Thyroid gland (tissue), 4 donors: Measurements from ENCODE around the gene CLSTN2. TPM values are rescaled to one million over a fixed set of nuclear protein-coding genes. Genes with fewer than 3 reads are reported as not detected.

ENCODE experiments used
- DNase-seq, 2 donors: peaks; one replicate each; pipeline ENCODE4 v3.0.0-alpha.2; 2019
- H3K27ac ChIP-seq, 3 donors: fragments of 200-600 bp; sonication (generic); 1 replicate in 2 of 3; 2 replicates in 1 of 3; pipeline ENCODE4 v1.5.1; 2016 to 2019; ENCODE audit warnings: mild to moderate bottlenecking in 1 of 3, moderate library complexity in 1 of 3
- H3K27me3 ChIP-seq: fragments of 200-600 bp; sonication (generic); one replicate; pipeline ENCODE4 v1.5.1; 2019
- H3K36me3 ChIP-seq, 2 donors: fragments of 200-600 bp; sonication (generic); one replicate each; pipeline ENCODE4 v1.5.1; 2016 to 2019
- H3K4me1 ChIP-seq, 2 donors: fragments of 200-600 bp; sonication (generic); one replicate each; pipeline ENCODE4 v1.5.1; 2017 to 2019
- H3K4me3 ChIP-seq, 3 donors: fragments of 200-600 bp; sonication (generic); replicated peaks in 1 of 3; 1 replicate in 2 of 3; 2 replicates in 1 of 3; pipeline ENCODE4 v1.5.1; 2016; ENCODE audit warnings: mild to moderate bottlenecking in 1 of 3
- H3K9me3 ChIP-seq: fragments of 200-600 bp; sonication (generic); one replicate; pipeline ENCODE4 v1.5.1; 2017
- CTCF ChIP-seq, 6 experiments: fragments of 200-600 bp in 3 of 6; fragments of 450-650 bp in 3 of 6; sonication (generic) in 3 of 6; IDR thresholded peaks; one replicate each; pipeline ENCODE4 v1.5.1; 2016 to 2019; ENCODE audit warnings: antibody characterized with exemption in 6 of 6, mild to moderate bottlenecking in 2 of 6, inconsistent platforms in 1 of 6, moderate library complexity in 1 of 6
- POLR2A ChIP-seq, 2 donors: fragments of 450-650 bp; IDR thresholded peaks; one replicate each; pipeline ENCODE4 v1.6.1; 2017; ENCODE audit warnings: antibody characterized with exemption in 2 of 2, mild to moderate bottlenecking in 2 of 2, moderate library complexity in 1 of 2
- WGBS, 2 donors: methylation state at CpG; one replicate each; pipeline ENCODE4 v1.1.5; 2017; 5-methylcytosine and 5-hydroxymethylcytosine counted together
- intact Hi-C: fragments of 100-400 bp; cut with DNase I; formaldehyde crosslinking; loops from one replicate; pipeline ENCODE4 v1.15.1; 2023
- total RNA-seq, 4 donors: library from RNA; depleted of rRNA; stranded (reverse); fragments of >200 nt; gene quantifications; one replicate each; pipeline ENCODE4 v1.2.3, GENCODE V29; 2016

The CLSTN2 gene
- total RNA-seq, 4 donors from 2014 or later, result 9.7 to 32.9 (median 15.5) TPM

GRCh38 chr3:140292684-140293083 is 357.7 kb downstream of the CLSTN2 start:
- H3K27ac ChIP-seq, result no peak overlapping the region
- peak; percentile 8 to 15 for DNase-seq
- H3K27me3 ChIP-seq, result no peaks in the 10 kb centered on the region
- H3K4me3 ChIP-seq, result no peak overlapping the region
- no peaks in the 10 kb centered on the region for H3K36me3 ChIP-seq
- no peaks in the 10 kb centered on the region for H3K9me3 ChIP-seq
- WGBS, 2 donors, result 67 to 78% methylated on average over 4 of the region's 4 CpGs
- TF ChIP-seq CTCF (IDR thresholded peaks at IDR 0.05) (no peak), POLR2A (IDR thresholded peaks at IDR 0.05) (no peak)
- intact Hi-C loops, result no loop called here
- H3K4me1 ChIP-seq, result no peaks in the 10 kb centered on the region

GRCh38 chr3:140294058-140294457 is 359.1 kb downstream of the CLSTN2 start:
- 79 to 95% methylated on average over 2 of the region's 2 CpGs for WGBS, 2 donors
- Histone ChIP-seq H3K4me1 (no peaks in the 10 kb centered on the region), H3K9me3 (no peaks in the 10 kb centered on the region), H3K27ac (no peak overlapping the region), H3K4me3 (no peak overlapping the region), H3K27me3 (no peaks in the 10 kb centered on the region), H3K36me3 (no peaks in the 10 kb centered on the region)
- DNase-seq, result no peak
- intact Hi-C loops, result no loop called here
- TF ChIP-seq POLR2A (IDR thresholded peaks at IDR 0.05), result no peak
- no peak for TF ChIP-seq CTCF (IDR thresholded peaks at IDR 0.05)

- H3K4me1 ChIP-seq, result peaks cover 3 to 4% of the 10 kb centered on the region in 2 donors
- DNase-seq, result no peak
- no peak overlapping the region for H3K4me3 ChIP-seq
- no peak overlapping the region for H3K27ac ChIP-seq
- no peaks in the 10 kb centered on the region for H3K27me3 ChIP-seq
- no peaks in the 10 kb centered on the region for H3K9me3 ChIP-seq
- intact Hi-C loops, result no loop called here
- no peak for TF ChIP-seq POLR2A (IDR thresholded peaks at IDR 0.05)
- TF ChIP-seq CTCF (IDR thresholded peaks at IDR 0.05), result no peak
- no peaks in the 10 kb centered on the region for H3K36me3 ChIP-seq
- WGBS, 2 donors, result 70 to 73% methylated on average over 3 of the region's 3 CpGs
Measured at GRCh38 chr3:140296796-140297352, 361.9 kb downstream of the CLSTN2 start.

GRCh38 chr3:140298043-140298442 is 363.1 kb downstream of the CLSTN2 start:
- no peaks in the 10 kb centered on the region for H3K36me3 ChIP-seq
- H3K27ac ChIP-seq, result no peak overlapping the region
- no peak for TF ChIP-seq CTCF (IDR thresholded peaks at IDR 0.05)
- no peak for TF ChIP-seq POLR2A (IDR thresholded peaks at IDR 0.05)
- H3K27me3 ChIP-seq, result no peaks in the 10 kb centered on the region
- H3K4me1 ChIP-seq, result peaks cover 8 to 10% of the 10 kb centered on the region in 2 donors
- no peaks in the 10 kb centered on the region for H3K9me3 ChIP-seq
- WGBS, 2 donors, result 98 to 100% methylated on average over 1 of the region's 1 CpG
- no peak for DNase-seq
- H3K4me3 ChIP-seq, result no peak overlapping the region
- intact Hi-C loops, result no loop called here

- Histone ChIP-seq H3K36me3 (no peaks in the 10 kb centered on the region), H3K27me3 (no peaks in the 10 kb centered on the region), H3K4me1 (peaks cover 8 to 10% of the 10 kb centered on the region in 2 donors), H3K27ac (no peak overlapping the region), H3K4me3 (no peak overlapping the region), H3K9me3 (no peaks in the 10 kb centered on the region)
- no peak for DNase-seq
- WGBS, 2 donors, result 73 to 93% methylated on average over 2 of the region's 2 CpGs
- intact Hi-C loops, result no loop called here
- TF ChIP-seq POLR2A (IDR thresholded peaks at IDR 0.05), result no peak
- no peak for TF ChIP-seq CTCF (IDR thresholded peaks at IDR 0.05)
Measured at GRCh38 chr3:140298569-140299070, 363.6 kb downstream of the CLSTN2 start.
